ENCODE data around the gene TEX14. TPM values are rescaled to one million over a fixed set of nuclear protein-coding genes. Genes with fewer than 3 reads are reported as not detected.

TEX14 gene
- total and polyA plus RNA-seq, 8 donors: 0.03 to 0.06 TPM; not detected in 6

GRCh38 chr17:58639681-58640080 is 52.2 kb downstream of the TEX14 start:
- H3K4me1 ChIP-seq: peaks cover 0 to 3% (median 0%) of the 10 kb centered on the region in 4 donors
- intact Hi-C loops (cut with DNase I; ENCODE audit: low total_unique reads): loop anchor here (10.0 kb wide), 1 partner anchor 525 kb away; no protein-coding TSS in a partner anchor
- 44 to 54% (median 44%) methylated on average over 6 of the region's 6 CpGs for whole genome bisulfite sequencing, 5 donors

GRCh38 chr17:58637011-58637570 is 54.8 kb downstream of the TEX14 start:
- Histone ChIP-seq H3K4me3 (no peak overlapping the region), H3K27me3 (no peaks in the 10 kb centered on the region), H3K9me3 (no peaks in the 10 kb centered on the region), H3K27ac (no peak overlapping the region), H3K4me1 (peaks cover 3 to 8% (median 3%) of the 10 kb centered on the region in 4 donors), H3K36me3 (no peaks in the 10 kb centered on the region)
- TF ChIP-seq, protein P1, sequence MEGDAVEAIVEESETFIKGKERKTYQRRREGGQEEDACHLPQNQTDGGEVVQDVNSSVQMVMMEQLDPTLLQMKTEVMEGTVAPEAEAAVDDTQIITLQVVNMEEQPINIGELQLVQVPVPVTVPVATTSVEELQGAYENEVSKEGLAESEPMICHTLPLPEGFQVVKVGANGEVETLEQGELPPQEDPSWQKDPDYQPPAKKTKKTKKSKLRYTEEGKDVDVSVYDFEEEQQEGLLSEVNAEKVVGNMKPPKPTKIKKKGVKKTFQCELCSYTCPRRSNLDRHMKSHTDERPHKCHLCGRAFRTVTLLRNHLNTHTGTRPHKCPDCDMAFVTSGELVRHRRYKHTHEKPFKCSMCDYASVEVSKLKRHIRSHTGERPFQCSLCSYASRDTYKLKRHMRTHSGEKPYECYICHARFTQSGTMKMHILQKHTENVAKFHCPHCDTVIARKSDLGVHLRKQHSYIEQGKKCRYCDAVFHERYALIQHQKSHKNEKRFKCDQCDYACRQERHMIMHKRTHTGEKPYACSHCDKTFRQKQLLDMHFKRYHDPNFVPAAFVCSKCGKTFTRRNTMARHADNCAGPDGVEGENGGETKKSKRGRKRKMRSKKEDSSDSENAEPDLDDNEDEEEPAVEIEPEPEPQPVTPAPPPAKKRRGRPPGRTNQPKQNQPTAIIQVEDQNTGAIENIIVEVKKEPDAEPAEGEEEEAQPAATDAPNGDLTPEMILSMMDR (IDR thresholded peaks at IDR 0.05): no peak
- TF ChIP-seq EP300 (IDR thresholded peaks at IDR 0.05) (no peak), POLR2AphosphoS5 (IDR thresholded peaks at IDR 0.05) (no peak), POLR2A (IDR thresholded peaks at IDR 0.05) (no peak)
- intact Hi-C loops (cut with DNase I; ENCODE audit: low total_unique reads): no loop called here
- WGBS, 5 donors: 74 to 83% (median 80%) methylated on average over 12 of the region's 12 CpGs
- DNase-seq: no peak

More at GRCh38 chr17:58639681-58640080, 52.2 kb downstream of the TEX14 start:
- no peak for TF ChIP-seq POLR2A (IDR thresholded peaks at IDR 0.05)
- TF ChIP-seq, protein P1 (IDR thresholded peaks at IDR 0.05): no peak
- TF ChIP-seq EP300 (IDR thresholded peaks at IDR 0.05): no peak
- no peak for TF ChIP-seq POLR2AphosphoS5 (IDR thresholded peaks at IDR 0.05)
- Histone ChIP-seq H3K9me3 (no peaks in the 10 kb centered on the region), H3K27me3 (no peaks in the 10 kb centered on the region), H3K4me3 (no peak overlapping the region), H3K36me3 (no peaks in the 10 kb centered on the region), H3K27ac (no peak overlapping the region)
- DNase-seq: no peak

- Histone ChIP-seq H3K36me3 (no peaks in the 10 kb centered on the region), H3K27ac (peak overlapping the region; percentile 67 to 90 (median 88)), H3K9me3 (no peaks in the 10 kb centered on the region), H3K4me3 (peak overlapping the region; percentile 31 to 46 (median 40)), H3K4me1 (peaks cover 4 to 15% (median 10%) of the 10 kb centered on the region in 4 donors), H3K27me3 (no peaks in the 10 kb centered on the region)
- DNase-seq: peak in 1 of 2 donors; percentile 29
- WGBS, 5 donors: 74 to 76% (median 76%) methylated on average over 20 of the region's 20 CpGs
- TF ChIP-seq, protein P1 (IDR thresholded peaks at IDR 0.05): no peak
- TF ChIP-seq POLR2AphosphoS5 (IDR thresholded peaks at IDR 0.05) (no peak), EP300 (IDR thresholded peaks at IDR 0.05) (no peak), POLR2A (IDR thresholded peaks at IDR 0.05) (no peak)
- intact Hi-C loops (cut with DNase I; ENCODE audit: low total_unique reads): no loop called here
These were observed 59.2 kb downstream of the TEX14 start for GRCh38 chr17:58632324-58633314.

DNA sequence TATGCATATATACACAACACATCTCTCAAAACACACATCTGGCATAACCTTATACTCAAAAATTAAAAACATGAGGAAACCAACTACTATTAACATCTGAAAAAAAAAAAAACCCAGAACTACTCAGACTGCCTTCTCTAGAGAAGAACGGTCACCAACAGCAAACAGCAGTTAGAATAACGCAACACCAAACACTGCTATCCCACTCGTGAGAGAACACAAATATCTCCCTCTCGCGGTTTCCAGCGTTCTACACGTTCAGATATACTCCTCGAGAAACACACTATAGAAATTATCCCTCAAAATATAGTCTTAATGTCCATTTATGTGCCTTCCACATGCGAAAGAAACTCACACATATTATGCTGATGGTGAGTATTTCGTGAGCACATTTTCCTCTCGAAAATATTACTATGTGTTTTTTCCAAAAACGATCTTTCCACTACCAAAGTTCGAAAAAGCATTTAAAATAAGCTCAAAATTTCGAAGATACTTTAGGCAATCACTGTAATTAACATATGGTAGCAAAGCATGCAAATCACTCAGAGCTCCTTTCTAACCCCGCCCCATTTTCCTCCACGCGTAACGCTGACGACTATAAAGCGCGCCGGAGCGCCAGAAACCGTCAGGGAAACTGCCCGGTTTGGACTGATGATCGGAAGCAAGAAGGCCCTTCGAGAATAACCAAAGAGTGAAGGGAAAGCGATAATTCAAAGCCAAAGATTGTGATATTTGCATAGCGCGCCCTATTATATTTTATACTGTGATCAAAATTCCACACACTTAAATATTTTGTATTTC is 60.1 kb downstream of the TEX14 start:
- intact Hi-C loops (cut with DNase I; ENCODE audit: low total_unique reads): no loop called here
- peak overlapping the region; percentile 31 to 46 (median 40) for H3K4me3 ChIP-seq
- TF ChIP-seq, protein P1 (IDR thresholded peaks at IDR 0.05): peak in 1 of 7 experiments; percentile 37
- peak in 3 of 4 donors; percentile 44 to 100 (median 98) for TF ChIP-seq POLR2A (IDR thresholded peaks at IDR 0.05)
- TF ChIP-seq POLR2AphosphoS5 (IDR thresholded peaks at IDR 0.05): peak; percentile 96 to 100 (median 99)
- no peak for TF ChIP-seq EP300 (IDR thresholded peaks at IDR 0.05)
- peak; percentile 95 to 98 for DNase-seq
- no peaks in the 10 kb centered on the region for H3K9me3 ChIP-seq
- peaks cover 4 to 15% (median 10%) of the 10 kb centered on the region in 4 donors for H3K4me1 ChIP-seq
- H3K27me3 ChIP-seq: no peaks in the 10 kb centered on the region
- H3K27ac ChIP-seq: peak overlapping the region in 4 of 5 donors; percentile 88 to 90 (median 88)
- no peaks in the 10 kb centered on the region for H3K36me3 ChIP-seq
- 0 to 1% (median 1%) methylated on average over 30 of the region's 30 CpGs for WGBS, 5 donors
